GM23248 (cell line): ENCODE results near the gene PYGM. TPM values are rescaled to one million over a fixed set of nuclear protein-coding genes. Genes with fewer than 3 reads are reported as not detected.

Experiments used
- DNase-seq: peaks from one replicate; pipeline ENCODE4 v3.0.0-alpha.2; 2015
- H2AFZ ChIP-seq: fragments of 200-600 bp; sonication (generic); 2 replicates; pipeline ENCODE4 v1.6.1; 2016; ENCODE audit warnings: antibody characterized with exemption
- H3F3A ChIP-seq: fragments of 200-600 bp; sonication (generic); 2 replicates; pipeline ENCODE4 v1.6.1; 2016; ENCODE audit warnings: mild to moderate bottlenecking, antibody characterized with exemption, mixed run types; ENCODE audit not compliant: insufficient read depth
- H3K27ac ChIP-seq: fragments of 200-600 bp; sonication (generic); 2 replicates; pipeline ENCODE4 v1.5.1; 2016; ENCODE audit warnings: mild to moderate bottlenecking
- H3K27me3 ChIP-seq: fragments of 200-600 bp; sonication (generic); replicated peaks from 2 replicates; pipeline ENCODE4 v1.6.1; 2016; ENCODE audit warnings: mild to moderate bottlenecking; ENCODE audit not compliant: insufficient read depth
- H3K36me3 ChIP-seq: fragments of 200-600 bp; sonication (generic); 2 replicates; pipeline ENCODE4 v1.6.1; 2016; ENCODE audit warnings: low read depth, mild to moderate bottlenecking
- H3K4me1 ChIP-seq: fragments of 200-600 bp; sonication (generic); 2 replicates; pipeline ENCODE4 v1.6.1; 2016; ENCODE audit warnings: mild to moderate bottlenecking; ENCODE audit not compliant: insufficient read depth
- H3K4me2 ChIP-seq: fragments of 200-600 bp; sonication (generic); one replicate; pipeline ENCODE4 v1.6.1; 2016; ENCODE audit warnings: mild to moderate bottlenecking; ENCODE audit not compliant: unreplicated experiment
- H3K4me3 ChIP-seq: fragments of 200-600 bp; sonication (generic); 2 replicates; pipeline ENCODE4 v1.5.1; 2016; ENCODE audit warnings: mild to moderate bottlenecking
- H3K79me2 ChIP-seq: fragments of 200-600 bp; sonication (generic); 2 replicates; pipeline ENCODE4 v1.6.1; 2016; ENCODE audit warnings: mild to moderate bottlenecking; ENCODE audit not compliant: insufficient read depth
- H3K9ac ChIP-seq: fragments of 200-600 bp; sonication (generic); 2 replicates; pipeline ENCODE4 v1.6.1; 2016; ENCODE audit warnings: mild to moderate bottlenecking
- H3K9me2 ChIP-seq: fragments of 200-600 bp; sonication (generic); 2 replicates; pipeline ENCODE4 v1.6.1; 2016; ENCODE audit warnings: mixed run types, mild to moderate bottlenecking, moderate library complexity; ENCODE audit not compliant: insufficient read depth
- H3K9me3 ChIP-seq: fragments of 200-600 bp; sonication (generic); one replicate; pipeline ENCODE4 v1.6.1; 2017; ENCODE audit warnings: low read depth
- H4K20me1 ChIP-seq: fragments of 200-600 bp; sonication (generic); 2 replicates; pipeline ENCODE4 v1.6.0; 2016; ENCODE audit not compliant: insufficient read depth
- EZH2 ChIP-seq: fragments of 200-600 bp; sonication (generic); IDR thresholded peaks from 2 replicates; pipeline ENCODE4 v1.6.1; 2018; ENCODE audit warnings: antibody characterized with exemption, mild to moderate bottlenecking; ENCODE audit not compliant: insufficient read depth, poor library complexity, severe bottlenecking
- EZH2phosphoT487 ChIP-seq: fragments of 200-600 bp; sonication (generic); IDR thresholded peaks from 2 replicates; pipeline ENCODE4 v1.6.1; 2018; ENCODE audit warnings: antibody characterized with exemption, moderate library complexity, mild to moderate bottlenecking, low read depth; ENCODE audit not compliant: insufficient read depth
- WGBS, 2 experiments: methylation state at CpG; one replicate each; pipeline ENCODE4 v1.1.6; 2015 to 2017; ENCODE audit warnings: low lambda C conversion rate in 2 of 2, low coverage in 1 of 2; ENCODE audit errors: missing lambda C conversion rate in 2 of 2; 5-methylcytosine and 5-hydroxymethylcytosine counted together
- in situ Hi-C: fragments of 300-500 bp; cut with MboI; formaldehyde crosslinking; loops from 2 replicates; pipeline ENCODE4 v1.15.0; 2020
- polyA plus RNA-seq: library from polyadenylated mRNA; unstranded; fragments of >200 nt; fragmentation: Nextera tagmentation; extraction: Ambion mirVana; gene quantifications from 2 replicates; pipeline ENCODE4 v1.2.1, GENCODE V29; 2016
- total RNA-seq: library from RNA; depleted of rRNA; stranded (reverse); fragments of >200 nt; shearing (Covaris generic); gene quantifications from 2 replicates; pipeline ENCODE4 v1.2.3, GENCODE V29; 2014

The PYGM gene
- total and polyA plus RNA-seq, 2 experiments from 2014 or later, result not detected

GRCh38 chr11:64765851-64766665 lies 6.3 kb upstream of the PYGM start:
- peaks cover 66% of the 10 kb centered on the region for H3F3A ChIP-seq
- no peak overlapping the region for H2AFZ ChIP-seq
- peaks cover 43% of the 10 kb centered on the region for H3K79me2 ChIP-seq
- peaks cover 10% of the 10 kb centered on the region; the same call in 1 of the 2 replicates for H3K4me1 ChIP-seq
- H3K9me2 ChIP-seq, result no peaks in the 10 kb centered on the region
- in situ Hi-C loops, result no loop called here
- no peak overlapping the region for H3K4me3 ChIP-seq
- DNase-seq, result no peak
- H4K20me1 ChIP-seq, result no peaks in the 10 kb centered on the region
- peaks cover 63% of the 10 kb centered on the region for H3K36me3 ChIP-seq
- H3K9ac ChIP-seq, result no peak overlapping the region
- H3K27ac ChIP-seq, result no peak overlapping the region
- H3K9me3 ChIP-seq, result no peaks in the 10 kb centered on the region
- H3K4me2 ChIP-seq, result no peak overlapping the region
- no peaks in the 10 kb centered on the region for H3K27me3 ChIP-seq
- TF ChIP-seq EZH2phosphoT487, result no peak
- no peak for TF ChIP-seq EZH2
- 87 to 91% methylated on average over 24 to 42 of the region's 42 CpGs for WGBS, 2 experiments

DNA sequence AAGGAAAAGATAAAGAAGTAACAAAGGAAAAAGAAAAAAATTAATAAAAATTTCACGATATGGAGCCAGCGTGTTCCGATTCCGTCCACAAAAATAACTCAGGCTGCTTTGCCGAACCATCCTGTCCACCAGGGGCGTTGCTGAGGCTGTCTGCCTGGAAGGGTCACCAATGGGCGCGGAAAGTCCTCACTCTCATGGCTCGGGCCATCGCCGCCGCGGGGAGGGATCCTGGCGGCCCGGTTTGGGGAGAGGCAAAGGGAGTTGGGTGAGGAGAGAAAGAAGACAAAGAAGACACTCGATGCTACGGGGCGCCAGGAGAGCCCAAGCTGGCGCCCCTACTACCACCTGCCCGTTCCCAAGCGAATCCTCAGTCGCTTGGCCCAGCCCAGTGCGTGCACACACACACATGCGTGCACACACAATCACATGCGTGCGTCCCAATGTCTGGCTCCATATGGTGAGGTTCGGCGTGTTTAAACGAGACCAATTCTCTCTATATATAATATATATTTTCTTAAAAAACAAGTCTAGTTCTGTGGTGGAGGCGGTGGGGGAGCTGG lies 5.6 kb upstream of the PYGM start:
- Histone ChIP-seq H3K9me3 (no peaks in the 10 kb centered on the region), H3K9ac (no peak overlapping the region), H2AFZ (no peak overlapping the region), H3K9me2 (no peaks in the 10 kb centered on the region), H3K4me3 (no peak overlapping the region), H3K27ac (no peak overlapping the region), H3K27me3 (no peaks in the 10 kb centered on the region), H4K20me1 (no peaks in the 10 kb centered on the region), H3K4me2 (no peak overlapping the region), H3K36me3 (peaks cover 59% of the 10 kb centered on the region), H3K79me2 (peaks cover 37% of the 10 kb centered on the region), H3F3A (peaks cover 67% of the 10 kb centered on the region), H3K4me1 (peaks cover 10% of the 10 kb centered on the region; the same call in 1 of the 2 replicates)
- in situ Hi-C loops, result no loop called here
- no peak for DNase-seq
- 88 to 91% methylated on average over 28 to 30 of the region's 30 CpGs for WGBS, 2 experiments
- no peak for TF ChIP-seq EZH2
- TF ChIP-seq EZH2phosphoT487, result no peak

DNA sequence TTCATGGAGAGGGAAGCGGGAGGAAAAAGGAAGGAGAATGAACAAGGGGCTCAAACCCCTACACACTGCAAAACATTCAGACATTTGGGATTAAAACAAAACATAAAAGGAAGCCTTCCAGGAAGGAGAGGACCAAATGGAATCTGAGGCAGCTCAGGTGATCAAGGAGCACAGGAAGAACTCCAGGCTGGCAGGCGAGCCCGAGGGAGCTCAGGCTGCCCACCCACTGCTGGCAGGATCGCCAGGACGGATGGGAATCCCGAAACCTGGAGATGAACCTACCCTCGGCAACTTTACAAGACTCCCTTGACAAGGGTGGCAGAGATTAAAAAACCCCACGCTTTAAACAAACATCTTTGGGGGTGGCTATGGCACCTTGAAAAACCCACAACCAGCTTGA lies 5.0 kb upstream of the PYGM start:
- Histone ChIP-seq H3K27ac (no peak overlapping the region), H4K20me1 (no peaks in the 10 kb centered on the region), H3K4me3 (no peak overlapping the region), H3K27me3 (no peaks in the 10 kb centered on the region), H3K4me1 (peaks cover 10% of the 10 kb centered on the region; the same call in 1 of the 2 replicates), H3F3A (peaks cover 62% of the 10 kb centered on the region), H3K4me2 (no peak overlapping the region), H3K9me2 (no peaks in the 10 kb centered on the region), H3K9me3 (no peaks in the 10 kb centered on the region), H3K9ac (no peak overlapping the region), H3K36me3 (peaks cover 53% of the 10 kb centered on the region), H3K79me2 (peaks cover 30% of the 10 kb centered on the region), H2AFZ (no peak overlapping the region)
- TF ChIP-seq EZH2 (no peak), EZH2phosphoT487 (no peak)
- WGBS, 2 experiments, result 79 to 85% methylated on average over 8 of the region's 8 CpGs
- in situ Hi-C loops, result no loop called here
- no peak for DNase-seq

- no peak overlapping the region for H3K4me2 ChIP-seq
- peaks cover 24% of the 10 kb centered on the region for H3K79me2 ChIP-seq
- in situ Hi-C loops, result no loop called here
- no peak overlapping the region for H3K27ac ChIP-seq
- no peaks in the 10 kb centered on the region for H3K27me3 ChIP-seq
- no peak overlapping the region for H3K4me3 ChIP-seq
- H3F3A ChIP-seq, result peaks cover 56% of the 10 kb centered on the region
- no peaks in the 10 kb centered on the region for H4K20me1 ChIP-seq
- no peak overlapping the region for H3K9ac ChIP-seq
- H3K9me2 ChIP-seq, result no peaks in the 10 kb centered on the region
- no peak for DNase-seq
- no peak overlapping the region for H2AFZ ChIP-seq
- TF ChIP-seq EZH2 (no peak), EZH2phosphoT487 (no peak)
- H3K36me3 ChIP-seq, result peaks cover 47% of the 10 kb centered on the region
- 86% methylated on average over 11 of the region's 11 CpGs for WGBS, 2 experiments
- peaks cover 10% of the 10 kb centered on the region; the same call in 1 of the 2 replicates for H3K4me1 ChIP-seq
- H3K9me3 ChIP-seq, result no peaks in the 10 kb centered on the region
These were observed 4.4 kb upstream of the PYGM start for GRCh38 chr11:64764040-64764611.
